GM21390 (cell line): ENCODE measurements around the gene WDR70.
"Not testable (repeated sequence)": the region's sequence is repeated elsewhere in the genome, so short reads cannot be mapped to it uniquely, and the experiment has no call there.

ENCODE experiments used
- ATAC-seq: cut with Tn5 transposase; IDR thresholded peaks from one replicate; pipeline ENCODE4 v1.9.1; 2021; ENCODE audit not compliant: unreplicated experiment

Gene WDR70

GRCh38 chr5:37742111-37742510 lies 363.0 kb downstream of the WDR70 start:
- no peak for ATAC-seq

DNA sequence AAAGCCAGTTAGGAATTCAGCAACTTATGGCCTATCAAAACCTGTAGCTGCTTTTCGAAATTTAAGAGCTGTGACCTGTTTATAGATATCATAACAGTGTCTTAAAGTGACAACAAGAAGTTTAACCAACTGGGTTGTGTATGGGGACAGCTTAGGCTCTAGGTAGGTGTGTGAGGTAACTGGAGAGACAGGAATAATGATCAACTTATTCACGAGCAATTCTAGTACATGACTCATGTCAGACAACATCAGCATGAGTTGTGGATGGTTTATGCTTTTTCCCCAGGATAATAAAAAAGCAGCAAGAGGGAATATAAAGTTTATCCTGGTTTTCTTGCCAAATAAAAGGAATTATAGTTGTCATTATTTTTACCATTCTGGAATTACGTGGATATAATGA lies 372.1 kb downstream of the WDR70 start:
- ATAC-seq: no peak

DNA sequence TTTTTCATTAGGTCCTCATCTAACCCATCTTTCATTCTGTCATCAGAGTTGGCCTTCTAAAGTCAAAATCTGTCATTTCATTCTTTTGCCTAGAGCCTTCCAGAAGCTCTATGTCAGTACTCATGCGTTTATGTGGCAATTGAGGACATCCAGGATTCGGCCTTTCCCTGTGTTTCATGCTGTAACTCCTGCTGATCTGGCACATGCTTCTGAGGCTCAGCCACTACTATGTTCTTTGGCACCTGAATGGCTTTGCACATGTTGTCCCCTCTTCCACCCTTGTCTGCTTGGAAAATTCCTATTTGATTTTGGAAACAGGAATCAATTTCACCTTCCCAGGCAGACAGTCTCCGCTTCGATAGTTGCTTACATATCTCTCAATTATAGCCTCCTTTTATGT lies 375.9 kb downstream of the WDR70 start:
- ATAC-seq: no peak

DNA sequence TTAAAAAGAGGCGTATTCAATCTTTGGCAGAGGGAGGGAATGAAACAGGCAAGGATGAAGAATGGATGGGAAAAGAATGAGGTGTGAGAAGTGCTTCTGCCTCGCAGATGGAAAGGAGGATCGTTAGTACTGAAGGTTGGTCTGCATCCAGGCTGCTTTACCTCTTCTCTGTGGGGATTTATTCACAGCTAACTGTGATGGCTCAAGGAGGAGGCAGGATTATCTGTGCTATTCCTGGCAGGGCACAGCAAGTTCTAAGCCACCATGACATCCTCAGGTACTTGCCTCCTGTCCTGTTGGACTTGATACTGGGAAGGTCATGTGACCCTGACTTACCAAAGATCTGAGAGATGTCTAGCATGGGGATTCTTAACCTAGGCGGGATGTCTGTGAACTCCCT lies 376.5 kb downstream of the WDR70 start:
- ATAC-seq: no peak

GRCh38 chr5:37756248-37756647 lies 377.1 kb downstream of the WDR70 start:
- no peak for ATAC-seq

- ATAC-seq: no peak
Observed at GRCh38 chr5:37757980-37758582, 379.0 kb downstream of the WDR70 start.

GRCh38 chr5:37767251-37767650 lies 388.1 kb downstream of the WDR70 start:
- no peak for ATAC-seq

- no peak for ATAC-seq
Observed at GRCh38 chr5:37767961-37768360, 388.8 kb downstream of the WDR70 start.

DNA sequence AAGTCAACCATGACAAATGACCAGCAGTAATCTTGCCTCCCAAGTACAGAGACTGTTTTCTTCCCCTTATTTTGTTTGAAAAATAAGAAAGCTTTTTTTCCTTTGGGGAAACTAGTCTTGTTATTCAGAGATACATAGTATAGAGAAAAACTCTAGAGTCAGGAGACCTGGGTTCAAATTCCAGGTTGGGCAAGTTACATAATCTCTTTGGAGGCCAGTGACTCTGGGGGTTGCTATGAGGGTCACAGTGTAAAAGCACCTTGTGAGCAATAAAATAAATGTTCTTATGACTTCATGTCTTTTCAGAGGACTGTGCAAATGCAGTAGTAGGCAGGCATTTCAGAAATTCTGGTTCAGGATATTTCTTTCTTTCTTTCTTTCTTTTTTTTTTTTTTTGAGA lies 389.3 kb downstream of the WDR70 start:
- ATAC-seq: no peak

- no peak for ATAC-seq
Observed at GRCh38 chr5:37769108-37769507, 390.0 kb downstream of the WDR70 start.

DNA sequence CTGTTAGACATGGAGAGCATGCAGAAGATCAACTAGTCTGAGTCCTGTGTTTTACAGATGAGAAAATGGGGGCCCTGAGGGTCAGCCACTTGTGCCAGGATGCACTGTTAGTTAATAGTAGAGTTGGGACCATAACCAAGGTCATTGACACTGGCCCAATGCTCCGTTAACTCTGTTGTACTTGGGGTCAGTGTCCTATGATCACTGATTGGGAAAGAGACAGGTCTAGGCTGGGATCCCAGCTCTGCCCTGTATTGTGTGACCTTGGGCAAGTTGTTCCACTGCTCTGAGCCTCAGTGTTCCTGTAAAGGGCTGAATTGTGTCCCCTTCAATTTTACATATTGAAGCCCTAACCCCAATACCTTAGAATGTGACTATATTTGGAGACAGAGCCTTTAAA lies 390.7 kb downstream of the WDR70 start:
- no peak for ATAC-seq

DNA sequence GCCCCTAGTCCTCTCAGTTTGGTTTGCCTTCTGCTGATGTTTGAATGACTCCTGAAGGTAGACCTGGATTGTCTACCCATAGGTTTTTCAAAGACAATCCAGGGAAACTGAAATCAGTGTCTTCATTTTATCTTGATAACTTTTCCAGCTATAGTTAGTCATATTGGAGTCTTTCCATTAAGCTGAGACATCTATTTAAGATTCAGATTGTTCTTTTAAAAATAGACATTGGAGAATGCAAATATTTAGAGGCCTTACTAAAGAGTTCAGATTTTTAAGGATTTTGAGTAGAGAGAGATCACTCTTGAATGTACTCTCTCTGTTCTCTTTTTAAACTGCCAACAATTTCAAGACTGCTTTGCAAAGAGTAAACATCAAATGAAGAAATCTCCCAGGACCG lies 391.7 kb downstream of the WDR70 start:
- no peak for ATAC-seq

DNA sequence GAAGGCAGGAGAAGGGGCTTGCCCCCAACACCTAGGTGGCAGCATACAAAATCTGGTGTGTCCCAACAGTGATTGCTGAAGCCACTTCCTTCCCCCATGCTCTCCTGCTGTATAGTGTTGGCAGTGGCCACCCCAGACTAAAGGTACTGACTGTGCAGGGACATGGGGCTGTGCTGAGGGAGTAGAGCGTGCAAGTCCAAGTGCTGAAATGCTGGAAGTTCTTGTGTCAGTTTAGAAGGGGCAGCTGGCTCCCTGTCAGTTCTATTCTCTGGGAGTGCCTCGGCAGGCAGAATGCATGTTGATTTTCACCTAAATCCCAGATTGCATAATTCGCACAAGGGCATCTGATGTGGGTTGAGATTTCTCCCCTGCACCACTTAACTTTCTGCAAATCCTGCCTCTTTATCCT lies 392.1 kb downstream of the WDR70 start:
- no peak for ATAC-seq

GRCh38 chr5:37771731-37772130 lies 392.6 kb downstream of the WDR70 start:
- no peak for ATAC-seq

DNA sequence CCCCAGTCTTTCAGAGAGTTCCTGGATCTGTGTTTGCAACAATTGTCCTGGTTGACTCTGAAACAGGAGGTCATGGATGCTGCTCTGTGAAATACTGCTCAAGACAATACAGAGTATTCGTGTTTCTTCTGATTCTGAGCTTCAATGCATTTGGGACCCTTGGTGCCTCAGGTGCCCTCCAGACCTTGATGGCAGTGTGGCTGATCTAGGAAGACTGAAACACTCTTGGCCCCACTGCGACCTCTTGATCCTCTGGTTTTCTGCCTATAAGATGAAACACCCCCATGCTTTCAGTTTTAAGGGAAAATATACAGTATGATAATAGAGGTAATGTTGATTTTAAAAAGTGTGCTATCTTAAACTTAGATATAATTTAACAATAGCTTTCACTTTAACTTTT lies 393.1 kb downstream of the WDR70 start:
- ATAC-seq: no peak

DNA sequence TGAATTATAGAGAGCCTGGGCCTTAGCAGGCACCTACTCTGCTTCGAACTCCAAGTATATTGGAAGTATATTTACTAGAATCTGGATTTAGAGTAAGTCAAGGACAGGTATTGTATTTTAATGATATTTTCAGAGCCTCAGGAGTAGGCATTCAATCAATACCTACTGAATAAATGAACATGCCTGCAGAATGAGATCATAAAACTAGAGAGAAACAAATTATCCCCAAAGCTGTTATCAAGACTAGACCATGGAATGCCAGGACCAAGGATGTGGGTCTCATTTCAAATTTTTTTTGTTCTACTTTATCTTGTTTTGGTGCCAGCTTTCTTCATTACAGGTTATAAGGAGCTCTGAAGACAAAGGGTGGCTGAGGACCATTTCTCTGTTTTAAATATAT lies 394.7 kb downstream of the WDR70 start:
- no peak for ATAC-seq

GRCh38 chr5:37774912-37775483 lies 395.9 kb downstream of the WDR70 start:
- ATAC-seq: no peak

DNA sequence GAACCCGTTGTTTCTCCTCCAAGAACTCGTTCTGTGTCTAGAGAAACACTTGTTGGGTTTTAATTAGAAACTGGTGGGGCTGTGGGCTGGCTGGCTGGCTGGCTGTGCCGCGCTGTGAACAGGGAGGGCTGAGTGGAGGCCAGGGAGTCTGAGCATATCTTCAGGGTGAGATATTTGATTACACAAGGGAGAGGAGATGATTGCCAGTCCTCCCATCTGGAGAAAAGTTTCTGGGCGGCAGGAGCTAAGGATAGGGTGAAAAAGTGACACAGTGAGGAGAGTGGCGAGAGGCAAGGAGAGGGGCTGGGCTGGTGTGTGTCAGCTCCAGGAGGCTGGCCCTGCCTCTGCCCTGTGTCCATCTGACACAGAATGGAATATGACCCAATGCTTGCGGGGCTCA lies 397.7 kb downstream of the WDR70 start:
- no peak for ATAC-seq

- ATAC-seq: no peak
Observed at GRCh38 chr5:37777432-37778130, 398.5 kb downstream of the WDR70 start.

GRCh38 chr5:37781409-37781808 lies 402.3 kb downstream of the WDR70 start:
- ATAC-seq: not testable (repeated sequence)

DNA sequence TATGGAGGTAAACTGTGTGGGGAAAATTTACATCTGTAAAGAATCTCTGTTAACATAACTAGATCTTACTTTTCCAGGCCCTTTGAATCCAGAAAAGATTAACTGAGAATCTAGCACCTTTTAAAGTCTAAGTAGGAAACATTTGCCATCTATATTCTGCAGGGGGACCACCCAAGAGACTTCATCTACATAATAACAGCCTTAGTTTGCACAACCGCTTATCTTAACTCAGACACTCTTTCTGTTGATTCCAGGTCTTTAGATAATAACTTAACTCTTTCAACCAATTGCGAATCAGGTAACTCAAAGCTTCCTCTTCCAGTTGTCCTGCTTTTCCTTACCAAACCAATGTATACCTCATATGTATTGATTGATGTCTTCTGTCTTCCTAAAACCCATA lies 407.3 kb downstream of the WDR70 start:
- ATAC-seq: no peak

DNA sequence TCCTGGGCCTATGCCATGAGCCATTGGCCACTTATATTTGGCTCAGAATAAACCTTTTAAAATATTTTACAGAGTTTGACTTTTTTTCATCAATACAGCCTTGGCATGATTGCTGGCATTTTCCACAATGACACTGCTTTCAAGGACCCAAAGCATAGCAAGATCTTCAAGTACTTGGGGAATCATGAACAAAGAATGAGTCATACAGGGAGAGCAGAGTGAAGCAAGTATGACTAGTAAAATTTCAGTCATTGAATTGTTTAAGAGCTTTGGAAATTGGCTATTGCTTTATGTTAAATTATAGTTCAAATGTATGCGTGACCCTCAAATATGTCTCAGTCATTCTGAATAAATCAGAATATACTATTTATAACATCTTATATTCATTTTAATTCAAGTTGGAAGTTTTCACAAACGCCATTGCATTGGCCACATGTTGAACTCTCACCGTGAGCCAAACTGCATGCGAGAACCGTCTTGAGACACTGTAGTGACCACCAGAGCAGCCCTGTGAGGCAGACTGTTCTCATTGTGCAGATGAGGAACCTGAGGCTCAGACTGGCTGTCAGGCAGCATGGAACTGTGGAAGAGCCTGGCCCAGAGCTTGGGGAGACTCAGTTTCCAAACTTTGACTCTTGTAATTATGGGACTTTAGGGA lies 407.9 kb downstream of the WDR70 start:
- ATAC-seq: no peak
